Lower leg skin (tissue), 3 donors: Measurements from ENCODE around the gene KCNJ6.

Experiments used
- CTCF ChIP-seq, 3 donors: fragments of 450-650 bp; IDR thresholded peaks; one replicate each; pipeline ENCODE4 v1.5.1; 2016; ENCODE audit warnings: antibody characterized with exemption in 3 of 3, mild to moderate bottlenecking in 3 of 3, moderate library complexity in 2 of 3
- POLR2A ChIP-seq, 2 donors: fragments of 450-650 bp; IDR thresholded peaks; one replicate each; pipeline ENCODE4 v1.6.1; 2016 to 2017; ENCODE audit warnings: antibody characterized with exemption in 2 of 2, mild to moderate bottlenecking in 1 of 2, moderate library complexity in 1 of 2

GRCh38 chr21:37886726-37887299, 29.4 kb downstream of the KCNJ6 start:
- TF ChIP-seq CTCF (IDR thresholded peaks at IDR 0.05) (no peak), POLR2A (IDR thresholded peaks at IDR 0.05) (no peak)
